ENCODE data around the gene SLC10A6. TPM values are rescaled to one million over a fixed set of nuclear protein-coding genes. Genes with fewer than 3 reads are reported as not detected.

SLC10A6 gene
- total and polyA plus RNA-seq, 2 donors: 1.2 TPM; not detected in 1

DNA sequence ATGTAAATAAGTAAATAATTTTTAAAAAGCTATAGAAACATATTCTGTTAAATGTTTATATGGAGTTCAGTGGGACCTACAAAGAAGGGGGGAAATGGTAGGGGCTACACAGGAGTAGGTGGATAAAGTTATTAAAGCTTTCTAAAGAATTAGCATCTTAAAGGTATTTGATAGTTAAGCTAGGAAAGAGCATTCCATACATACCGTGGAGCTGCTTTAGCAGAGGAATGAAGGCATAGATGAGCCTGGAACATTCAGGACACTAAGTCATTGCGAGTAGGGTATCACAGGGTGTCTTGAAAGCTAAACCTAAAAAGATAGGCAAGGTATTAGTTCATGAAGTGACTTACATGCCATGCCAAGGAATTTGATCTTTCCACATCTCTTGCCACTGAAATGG lies 60.4 kb downstream of the SLC10A6 start:
- H3K4me1 ChIP-seq (ENCODE audit: insufficient read depth): no peaks in the 10 kb centered on the region
- WGBS: 64% methylated on average over 2 of the region's 2 CpGs
- H3K36me3 ChIP-seq (ENCODE audit: insufficient read depth): peaks cover 1% of the 10 kb centered on the region
- H3K27ac ChIP-seq (ENCODE audit: low read depth): no peak overlapping the region
- no peak for DNase-seq (ENCODE audit: extremely low spot score)
- H3K4me3 ChIP-seq (ENCODE audit: low read depth, low read length): no peak overlapping the region

DNA sequence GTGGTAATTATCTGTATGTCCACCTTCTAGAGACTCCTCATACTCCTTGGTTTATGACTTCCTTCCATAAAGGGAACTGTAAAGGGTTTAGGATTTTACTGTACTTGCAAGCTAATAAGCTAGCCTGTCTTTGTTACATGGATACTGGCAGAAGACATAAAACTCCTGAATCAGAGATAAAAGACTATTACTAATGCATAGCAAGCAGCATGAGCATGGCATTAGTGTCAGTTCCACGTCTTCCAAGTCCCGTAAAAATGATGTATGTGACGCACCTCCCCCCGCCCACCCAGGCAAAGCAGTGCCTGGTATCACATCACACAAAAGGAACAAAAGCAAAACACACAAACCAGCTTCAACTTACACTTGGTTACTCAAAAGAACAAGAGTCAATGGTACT lies 71.0 kb downstream of the SLC10A6 start:
- Histone ChIP-seq H3K4me3 (ENCODE audit: low read depth, low read length) (no peak overlapping the region), H3K4me1 (ENCODE audit: insufficient read depth) (no peaks in the 10 kb centered on the region), H3K36me3 (ENCODE audit: insufficient read depth) (peaks cover 4% of the 10 kb centered on the region), H3K27ac (ENCODE audit: low read depth) (no peak overlapping the region)
- 83% methylated on average over 4 of the region's 4 CpGs for WGBS
- no peak for DNase-seq (ENCODE audit: extremely low spot score)

DNA sequence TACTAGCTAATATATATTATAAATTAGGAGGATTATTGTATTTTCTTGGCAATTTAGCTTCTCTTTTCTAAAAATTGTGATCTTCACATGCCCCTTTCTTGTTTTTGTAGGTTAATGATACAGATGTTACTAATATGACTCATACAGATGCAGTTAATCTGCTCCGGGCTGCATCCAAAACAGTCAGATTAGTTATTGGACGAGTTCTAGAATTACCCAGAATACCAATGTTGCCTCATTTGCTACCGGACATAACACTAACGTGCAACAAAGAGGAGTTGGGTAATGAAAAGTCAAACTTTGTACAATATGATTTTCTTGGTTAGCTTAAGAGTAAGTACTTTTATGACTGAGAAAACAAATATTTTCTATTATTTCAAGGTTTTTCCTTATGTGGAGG lies 74.1 kb downstream of the SLC10A6 start:
- no peak overlapping the region for H3K27ac ChIP-seq (ENCODE audit: low read depth)
- peaks cover 2% of the 10 kb centered on the region for H3K36me3 ChIP-seq (ENCODE audit: insufficient read depth)
- WGBS: 55% methylated on average over 4 of the region's 4 CpGs
- no peaks in the 10 kb centered on the region for H3K4me1 ChIP-seq (ENCODE audit: insufficient read depth)
- no peak overlapping the region for H3K4me3 ChIP-seq (ENCODE audit: low read depth, low read length)
- DNase-seq (ENCODE audit: extremely low spot score): no peak

Other genes with a start within 250 kb of the SLC10A6 start
- 0.63 TPM for gene C4orf36, start 43.0 kb upstream of the SLC10A6 start, total RNA-seq
- 0.96 TPM for gene C4orf36, start 43.0 kb upstream of the SLC10A6 start, polyA plus RNA-seq
- 32.8 TPM for gene AFF1, start 85.6 kb upstream of the SLC10A6 start, total RNA-seq
- 22.8 TPM for gene AFF1, start 85.6 kb upstream of the SLC10A6 start, polyA plus RNA-seq

Data from urinary bladder (tissue), 4 donors.